Measurements from ENCODE around the gene MRPS22.

The MRPS22 gene

GRCh38 chr3:139343895-139344856, at the start of gene MRPS22:
MRPS22 (plus strand) TSS chr3:139344020; CDS start chr3:139344027, 7 bp downstream.
- peak; percentile 88 for DNase-seq

DNA sequence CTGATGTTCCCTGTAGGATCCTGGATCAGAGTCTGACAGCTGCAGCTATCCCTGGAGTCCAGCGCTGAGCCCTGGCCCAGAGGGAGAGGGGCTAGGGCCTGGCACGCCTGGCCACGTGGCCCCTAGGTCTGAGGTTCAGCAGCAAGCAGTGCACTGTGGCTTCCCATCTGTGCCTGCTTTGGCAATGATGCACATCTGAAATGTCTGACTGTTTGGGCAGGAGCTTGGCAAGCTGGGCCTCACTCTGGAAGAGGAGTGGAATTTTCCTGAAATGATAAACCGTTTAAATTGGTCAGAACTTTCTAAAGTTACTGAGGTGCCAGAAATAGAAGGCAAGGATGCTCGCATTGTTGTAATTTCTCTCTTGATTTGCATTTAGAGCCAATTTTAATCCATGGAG, 48.8 kb upstream of the MRPS22 start:
- DNase-seq: no peak

DNA sequence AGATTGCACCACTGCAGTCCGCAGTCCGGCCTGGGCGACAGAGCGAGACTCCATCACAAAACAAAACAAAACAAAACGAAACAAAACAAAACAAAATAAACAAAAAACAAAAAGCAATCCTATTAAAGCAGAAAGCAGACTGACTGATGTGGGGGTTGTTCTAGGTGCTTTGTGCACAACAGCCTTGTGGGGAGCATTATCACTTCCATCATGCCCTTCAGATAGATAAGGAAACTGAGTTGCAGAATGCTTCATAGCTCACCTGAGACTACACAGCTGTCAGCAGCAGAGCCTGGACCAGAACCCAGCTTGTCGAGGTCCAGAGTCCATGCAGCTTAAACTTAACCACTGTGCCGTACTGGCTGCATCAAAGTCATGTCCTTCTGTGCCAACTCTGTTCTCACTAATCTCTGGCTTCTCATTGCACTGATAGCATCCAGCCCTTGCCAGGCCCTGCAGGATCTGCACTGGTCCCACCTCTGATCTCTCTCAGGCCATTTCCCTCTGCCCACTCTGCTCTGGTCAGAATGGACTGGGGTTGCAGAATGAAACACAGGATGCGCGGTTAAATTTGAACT, 47.6 kb upstream of the MRPS22 start:
- DNase-seq: no peak

DNA sequence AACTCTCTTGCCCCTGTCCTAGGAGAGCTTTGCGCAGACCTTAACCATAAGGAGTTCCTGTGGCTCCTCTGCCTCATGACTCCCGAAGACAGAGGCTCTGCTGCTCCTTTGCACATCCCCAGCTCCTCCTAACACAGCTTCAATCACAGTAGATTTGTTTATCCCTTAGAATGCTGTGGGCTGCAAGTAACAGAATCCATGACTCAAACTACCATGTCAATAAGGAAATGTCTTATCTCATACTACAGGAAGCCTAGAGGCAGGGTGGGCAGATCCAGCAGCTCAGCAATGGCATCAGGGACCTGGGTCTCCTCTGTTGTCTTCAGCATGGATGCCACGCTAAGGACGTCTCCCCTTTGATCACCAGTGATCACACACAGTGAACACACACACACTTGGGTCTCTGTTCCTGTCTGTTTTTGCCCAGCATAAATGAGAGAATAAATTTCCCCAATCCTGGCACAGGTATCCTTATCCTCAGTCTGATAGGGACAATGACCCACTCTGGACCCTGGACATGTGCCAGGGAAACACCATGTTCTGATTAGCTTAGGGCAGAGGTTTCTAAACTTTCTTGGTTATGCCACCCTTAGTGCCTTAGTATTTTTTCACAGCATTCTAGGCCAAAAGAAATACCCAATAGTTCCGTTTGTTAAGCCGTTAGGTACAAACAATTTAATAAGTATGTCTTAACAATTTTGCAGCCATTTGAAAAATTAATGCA, 46.1 kb upstream of the MRPS22 start:
- DNase-seq: no peak

DNA sequence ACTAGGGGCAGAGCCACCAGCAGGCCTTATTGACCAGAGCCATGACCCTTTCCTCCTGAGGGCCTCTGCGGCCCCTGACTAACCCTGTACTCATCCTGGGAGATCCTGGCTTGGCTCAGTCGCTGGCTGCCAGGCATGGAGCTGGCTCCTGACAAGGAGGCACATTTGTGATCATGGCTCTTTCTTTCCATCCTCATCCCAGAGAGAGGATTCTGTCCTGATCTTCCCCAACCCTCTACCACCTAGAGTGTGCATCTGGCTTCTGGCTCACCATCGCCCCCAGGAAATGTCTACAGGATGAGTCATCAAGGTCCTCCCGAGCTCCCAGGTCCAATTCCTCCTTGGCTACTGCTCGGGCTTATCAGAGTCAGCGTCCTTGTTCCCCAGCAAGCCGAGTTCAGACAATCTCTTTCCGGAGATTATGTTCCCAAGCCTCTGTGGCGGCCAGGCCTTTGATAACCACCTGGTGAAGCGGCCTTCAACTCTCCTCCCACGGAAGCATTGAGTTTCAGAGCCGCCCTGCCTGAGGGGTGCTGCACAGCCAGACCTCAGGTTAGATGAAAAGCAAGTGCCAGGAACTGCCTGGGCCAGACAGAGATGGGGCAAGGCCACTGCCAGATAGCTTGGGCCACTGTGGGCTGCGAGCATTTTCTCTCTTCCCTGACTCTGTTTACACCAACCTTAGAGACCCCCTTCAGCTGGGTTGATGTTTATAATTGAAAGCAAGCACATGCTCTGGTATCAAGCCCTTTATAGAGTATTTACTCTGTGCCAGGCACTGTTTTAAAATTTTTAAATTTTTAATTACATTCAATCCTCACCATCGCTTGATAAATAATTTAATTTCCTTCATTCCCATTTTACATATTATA, 44.3 kb upstream of the MRPS22 start:
- no peak for DNase-seq

DNA sequence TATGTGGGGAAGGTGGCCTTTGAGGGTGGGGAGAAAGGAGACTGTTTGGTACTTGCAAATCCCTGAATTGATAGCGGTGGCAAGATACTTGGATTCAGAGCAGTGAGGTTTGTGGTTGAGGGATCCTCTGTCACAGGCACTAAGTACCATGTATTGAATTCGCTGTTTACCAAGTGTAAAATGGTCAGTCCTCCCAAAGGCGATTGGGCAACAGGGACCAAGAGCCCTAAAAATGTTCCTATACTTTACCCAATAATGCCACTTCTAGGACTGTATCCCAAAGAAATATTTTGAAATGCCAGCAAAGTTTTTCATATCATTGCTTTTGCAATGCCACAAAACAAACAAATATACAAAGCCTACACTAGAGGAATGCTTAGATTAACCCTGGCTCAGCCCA, 43.4 kb upstream of the MRPS22 start:
- DNase-seq: no peak

- no peak for DNase-seq
These were observed 42.6 kb upstream of the MRPS22 start for GRCh38 chr3:139301183-139301582.

DNA sequence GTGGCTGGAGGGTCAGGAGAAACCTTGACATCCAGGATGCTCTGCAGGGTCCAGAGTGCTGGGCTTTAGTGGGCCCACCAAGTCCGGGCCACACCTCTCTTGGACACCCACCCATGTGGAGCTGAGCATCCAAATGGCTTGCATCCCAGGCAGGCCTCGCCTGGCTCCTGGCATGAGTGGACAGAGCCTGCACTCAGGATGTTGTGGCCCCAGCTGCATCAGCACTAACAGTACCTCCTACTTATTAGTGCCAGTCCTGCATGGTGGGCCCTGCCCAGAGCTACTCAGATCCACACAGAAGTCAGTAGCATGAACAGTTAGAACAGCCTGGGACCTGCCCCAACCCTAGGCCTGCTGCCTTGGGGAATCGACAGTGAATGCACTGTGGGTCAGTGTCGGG, 42.2 kb upstream of the MRPS22 start:
- no peak for DNase-seq

GRCh38 chr3:139302084-139302800, 41.6 kb upstream of the MRPS22 start:
- DNase-seq: no peak

DNA sequence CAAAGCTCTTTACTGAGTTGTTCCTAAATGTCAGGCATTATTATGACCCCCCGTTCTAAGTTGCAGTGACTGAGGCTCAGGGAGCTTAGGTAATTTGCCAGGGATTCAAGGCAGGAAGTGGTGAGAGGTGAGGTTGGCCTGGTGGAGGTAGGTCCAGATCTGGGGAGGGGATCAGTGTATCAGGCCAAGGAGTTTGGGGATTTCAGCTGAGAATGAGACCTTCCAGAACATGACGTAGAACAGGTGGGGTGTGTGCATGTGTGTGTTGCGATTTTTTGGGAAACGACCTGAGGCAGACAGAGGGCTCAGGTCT, 41.1 kb upstream of the MRPS22 start:
- DNase-seq: no peak

DNA sequence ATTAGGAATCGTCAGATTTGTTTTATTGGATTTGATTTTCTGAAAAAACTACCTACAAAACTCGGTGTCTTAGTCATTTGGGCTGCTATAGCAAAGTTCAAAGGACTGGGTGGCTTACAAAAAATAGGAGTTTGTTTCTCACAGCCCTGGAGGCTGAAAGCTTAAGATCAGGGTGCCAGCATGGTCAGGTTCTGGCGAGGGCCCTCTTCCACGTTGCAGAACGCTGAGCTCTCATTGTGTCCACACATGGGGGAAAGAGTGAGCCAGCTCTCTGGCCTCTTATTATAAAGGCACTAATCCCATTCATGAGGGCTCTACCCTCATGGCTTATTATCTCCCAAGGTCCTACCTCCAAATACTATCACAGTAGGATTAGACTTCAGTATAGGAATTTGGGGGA, 40.6 kb upstream of the MRPS22 start:
- DNase-seq: no peak

DNA sequence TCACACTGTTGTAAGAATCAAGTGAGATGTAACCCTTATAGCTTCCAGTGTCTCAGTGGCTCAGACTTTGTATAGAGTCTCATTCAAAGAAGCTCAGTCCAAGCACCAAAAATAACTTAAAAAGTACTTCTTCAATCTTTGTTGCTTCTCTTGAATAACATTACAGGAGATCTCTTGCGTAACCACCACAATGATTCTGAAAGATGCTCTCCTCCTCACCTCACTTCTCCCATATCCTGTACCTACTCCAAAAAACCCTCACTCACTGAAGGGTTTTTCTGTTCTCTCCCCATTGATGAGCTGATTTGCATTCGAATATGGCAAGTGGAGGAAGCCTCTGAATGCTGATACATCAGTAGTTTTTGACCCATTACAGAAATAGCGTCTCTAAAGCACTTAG, 39.4 kb upstream of the MRPS22 start:
- no peak for DNase-seq

- no peak for DNase-seq
These were observed 37.7 kb upstream of the MRPS22 start for GRCh38 chr3:139306078-139306477.

DNA sequence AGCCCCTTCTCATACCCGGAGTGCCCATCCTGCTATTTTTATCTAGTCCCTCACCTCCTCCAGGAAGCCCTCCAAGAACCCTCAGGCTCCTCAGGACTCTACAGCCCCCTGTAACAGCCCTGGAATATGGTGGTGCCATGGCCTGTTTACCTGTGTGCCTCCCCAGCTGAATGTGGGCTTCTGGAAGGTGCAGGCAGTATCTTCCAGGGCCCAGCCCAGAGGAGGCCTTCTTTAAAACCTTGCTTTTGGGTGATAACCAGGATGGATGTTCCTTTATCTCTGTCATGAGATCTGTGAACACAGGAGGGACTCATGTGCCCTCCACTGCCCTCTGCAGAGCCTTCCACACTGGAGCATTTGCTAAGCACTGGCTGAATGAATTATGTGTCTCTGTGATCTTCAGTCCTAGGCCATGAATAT, 36.7 kb upstream of the MRPS22 start:
- DNase-seq: no peak

GRCh38 chr3:139307601-139308555, 35.9 kb upstream of the MRPS22 start:
- no peak for DNase-seq

GRCh38 chr3:139308560-139308959, 35.3 kb upstream of the MRPS22 start:
- DNase-seq: no peak

- DNase-seq: no peak
These were observed 34.7 kb upstream of the MRPS22 start for GRCh38 chr3:139309061-139309591.

- DNase-seq: no peak
These were observed 33.9 kb upstream of the MRPS22 start for GRCh38 chr3:139309880-139310279.

GRCh38 chr3:139310474-139310933, 33.3 kb upstream of the MRPS22 start:
- no peak for DNase-seq

DNA sequence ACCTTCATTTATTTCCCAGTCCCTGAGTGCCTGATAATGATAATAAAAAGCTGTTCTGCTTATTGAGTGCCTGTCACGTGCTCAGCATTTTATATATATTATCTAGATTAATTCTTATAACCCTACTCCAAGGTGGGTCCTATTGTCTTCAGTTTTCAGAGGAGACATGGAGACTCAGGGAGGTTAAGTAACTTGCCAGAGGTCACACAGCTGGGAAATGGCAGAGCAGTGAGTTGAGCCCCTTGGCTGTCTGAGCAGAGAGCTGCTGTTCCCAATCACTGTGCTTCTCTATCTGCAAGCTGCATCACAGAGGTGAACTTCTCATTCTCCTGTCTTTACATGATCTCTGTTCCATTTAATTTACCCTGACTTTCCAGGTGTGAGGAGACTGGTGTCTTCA, 32.3 kb upstream of the MRPS22 start:
- no peak for DNase-seq

GRCh38 chr3:139312416-139312815, 31.4 kb upstream of the MRPS22 start:
- no peak for DNase-seq
